Neural progenitor cell (in vitro differentiated cells): ENCODE results near the gene SCAMP3.

ENCODE experiments used
- EZH2 ChIP-seq: fragments of 200-600 bp; sonication (generic); IDR thresholded peaks from 2 replicates; pipeline ENCODE4 v1.6.1; 2017; ENCODE audit warnings: antibody characterized with exemption, mild to moderate bottlenecking, moderate library complexity
- TF ChIP-seq, protein P1 (sequence below): fragments of 200-600 bp; sonication (generic); IDR thresholded peaks from 2 replicates; pipeline ENCODE4 v1.5.1; 2017; ENCODE audit warnings: antibody characterized with exemption, mild to moderate bottlenecking

- TF ChIP-seq, protein P1, sequence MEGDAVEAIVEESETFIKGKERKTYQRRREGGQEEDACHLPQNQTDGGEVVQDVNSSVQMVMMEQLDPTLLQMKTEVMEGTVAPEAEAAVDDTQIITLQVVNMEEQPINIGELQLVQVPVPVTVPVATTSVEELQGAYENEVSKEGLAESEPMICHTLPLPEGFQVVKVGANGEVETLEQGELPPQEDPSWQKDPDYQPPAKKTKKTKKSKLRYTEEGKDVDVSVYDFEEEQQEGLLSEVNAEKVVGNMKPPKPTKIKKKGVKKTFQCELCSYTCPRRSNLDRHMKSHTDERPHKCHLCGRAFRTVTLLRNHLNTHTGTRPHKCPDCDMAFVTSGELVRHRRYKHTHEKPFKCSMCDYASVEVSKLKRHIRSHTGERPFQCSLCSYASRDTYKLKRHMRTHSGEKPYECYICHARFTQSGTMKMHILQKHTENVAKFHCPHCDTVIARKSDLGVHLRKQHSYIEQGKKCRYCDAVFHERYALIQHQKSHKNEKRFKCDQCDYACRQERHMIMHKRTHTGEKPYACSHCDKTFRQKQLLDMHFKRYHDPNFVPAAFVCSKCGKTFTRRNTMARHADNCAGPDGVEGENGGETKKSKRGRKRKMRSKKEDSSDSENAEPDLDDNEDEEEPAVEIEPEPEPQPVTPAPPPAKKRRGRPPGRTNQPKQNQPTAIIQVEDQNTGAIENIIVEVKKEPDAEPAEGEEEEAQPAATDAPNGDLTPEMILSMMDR: no peak
- no peak for TF ChIP-seq EZH2
Observed at GRCh38 chr1:155253208-155253607, 9.0 kb downstream of the SCAMP3 start.
